HCT116 (cell line): ENCODE measurements around the gene AOAH.

ENCODE experiments used
- CBX3 ChIP-seq: IDR thresholded peaks from 2 replicates; pipeline ENCODE4 v1.6.1; 2012; ENCODE audit warnings: low read depth
- CEBPB ChIP-seq: IDR thresholded peaks from 2 replicates; pipeline ENCODE4 v1.6.1; 2012; ENCODE audit warnings: low read depth
- CTCF ChIP-seq, 3 experiments: fragments of 200-600 bp in 1 of 3; sonication (generic) in 1 of 3; IDR thresholded peaks in 2 of 3; conservative IDR thresholded peaks in 1 of 3; 2 replicates each; pipeline ENCODE4 v1.5.1; 2012 to 2017; ENCODE audit warnings: low read depth in 2 of 3, low read length in 2 of 3, antibody characterized with exemption in 1 of 3, borderline replicate concordance in 1 of 3, control low read depth in 1 of 3, mild to moderate bottlenecking in 1 of 3, mixed read lengths in 1 of 3, mixed run types in 1 of 3, moderate library complexity in 1 of 3; ENCODE audit not compliant: insufficient read depth in 1 of 3
- EGR1 ChIP-seq: IDR thresholded peaks from 2 replicates; pipeline ENCODE4 v1.6.1; 2012; ENCODE audit warnings: low read depth
- ELF1 ChIP-seq: IDR thresholded peaks from 2 replicates; pipeline ENCODE4 v1.6.1; 2012; ENCODE audit warnings: low read depth, borderline replicate concordance
- EZH2 ChIP-seq: fragments of 200-600 bp; sonication (generic); IDR thresholded peaks from 2 replicates; pipeline ENCODE4 v1.6.1; 2017; ENCODE audit warnings: antibody characterized with exemption, mixed run types
- EZH2phosphoT487 ChIP-seq: fragments of 200-600 bp; IDR thresholded peaks from 2 replicates; pipeline ENCODE4 v1.6.1; 2018; ENCODE audit warnings: antibody characterized with exemption, borderline replicate concordance
- FOSL1 ChIP-seq: IDR thresholded peaks from 2 replicates; pipeline ENCODE4 v1.6.1; 2012; ENCODE audit warnings: low read depth
- JUND ChIP-seq: IDR thresholded peaks from 2 replicates; pipeline ENCODE4 v1.6.1; 2012
- MAX ChIP-seq: IDR thresholded peaks from 2 replicates; pipeline ENCODE4 v1.6.1; 2012
- POLR2A ChIP-seq: IDR thresholded peaks from 2 replicates; pipeline ENCODE4 v1.7.0; 2011; ENCODE audit warnings: borderline replicate concordance; ENCODE audit not compliant: insufficient read depth, insufficient read length; ENCODE audit errors: extremely low read depth
- POLR2AphosphoS5 ChIP-seq: IDR thresholded peaks from 2 replicates; pipeline ENCODE4 v1.6.1; 2011; ENCODE audit warnings: mild to moderate bottlenecking, low read depth, low read length, moderate library complexity
- ZBTB33 ChIP-seq: IDR thresholded peaks from 2 replicates; pipeline ENCODE4 v1.6.1; 2011; ENCODE audit warnings: mild to moderate bottlenecking, low read length, moderate library complexity; ENCODE audit not compliant: insufficient replicate concordance; ENCODE audit errors: extremely low read depth
- ZNF274 ChIP-seq: fragments of 200-500 bp; sonication (Bioruptor generic); IDR thresholded peaks from 2 replicates; pipeline ENCODE4 v1.6.1; 2014; ENCODE audit warnings: mild to moderate bottlenecking, low read depth, low read length, inconsistent platforms

GRCh38 chr7:36690514-36691187, 33.6 kb downstream of the AOAH start:
- no peak for TF ChIP-seq POLR2A
- TF ChIP-seq JUND, result no peak
- TF ChIP-seq EZH2, result no peak
- no peak for TF ChIP-seq CEBPB
- TF ChIP-seq CTCF (IDR thresholded peaks at IDR 0.05 in 2 of 3, conservative IDR thresholded peaks at IDR 0.05 in 1 of 3; ENCODE audit: borderline replicate concordance in 1 of 3, insufficient read depth in 1 of 3, low read depth in 2 of 3, low read length in 2 of 3), result no peak
- TF ChIP-seq MAX, result no peak
- TF ChIP-seq ELF1, result no peak
- TF ChIP-seq ZBTB33, result no peak
- TF ChIP-seq FOSL1, result no peak
- TF ChIP-seq EZH2phosphoT487, result no peak
- TF ChIP-seq POLR2AphosphoS5, result no peak
- no peak for TF ChIP-seq EGR1
- no peak for TF ChIP-seq CBX3
- TF ChIP-seq ZNF274, result no peak
